Measurements from ENCODE around the gene CENPO.

DNA sequence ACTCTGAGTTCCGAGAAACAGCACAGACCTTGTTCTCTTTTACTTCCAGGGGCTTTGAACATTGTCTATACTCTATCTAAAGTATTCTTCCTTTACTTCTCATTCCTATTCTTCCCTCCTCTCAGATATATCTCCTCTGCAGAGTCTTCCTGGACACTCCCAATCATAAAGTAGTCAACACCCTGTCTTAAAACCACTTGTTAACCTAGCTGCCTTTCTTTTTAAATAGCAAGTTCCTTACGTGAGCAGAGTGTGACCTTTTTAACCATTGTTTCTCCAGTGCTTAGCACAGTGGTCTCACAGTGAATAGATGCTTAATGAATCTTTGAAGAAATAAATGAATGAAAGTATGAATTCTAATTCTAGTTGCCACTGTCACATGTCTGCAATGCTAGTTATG, 47.4 kb upstream of the CENPO start:
- TF ChIP-seq, protein P1, sequence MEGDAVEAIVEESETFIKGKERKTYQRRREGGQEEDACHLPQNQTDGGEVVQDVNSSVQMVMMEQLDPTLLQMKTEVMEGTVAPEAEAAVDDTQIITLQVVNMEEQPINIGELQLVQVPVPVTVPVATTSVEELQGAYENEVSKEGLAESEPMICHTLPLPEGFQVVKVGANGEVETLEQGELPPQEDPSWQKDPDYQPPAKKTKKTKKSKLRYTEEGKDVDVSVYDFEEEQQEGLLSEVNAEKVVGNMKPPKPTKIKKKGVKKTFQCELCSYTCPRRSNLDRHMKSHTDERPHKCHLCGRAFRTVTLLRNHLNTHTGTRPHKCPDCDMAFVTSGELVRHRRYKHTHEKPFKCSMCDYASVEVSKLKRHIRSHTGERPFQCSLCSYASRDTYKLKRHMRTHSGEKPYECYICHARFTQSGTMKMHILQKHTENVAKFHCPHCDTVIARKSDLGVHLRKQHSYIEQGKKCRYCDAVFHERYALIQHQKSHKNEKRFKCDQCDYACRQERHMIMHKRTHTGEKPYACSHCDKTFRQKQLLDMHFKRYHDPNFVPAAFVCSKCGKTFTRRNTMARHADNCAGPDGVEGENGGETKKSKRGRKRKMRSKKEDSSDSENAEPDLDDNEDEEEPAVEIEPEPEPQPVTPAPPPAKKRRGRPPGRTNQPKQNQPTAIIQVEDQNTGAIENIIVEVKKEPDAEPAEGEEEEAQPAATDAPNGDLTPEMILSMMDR (IDR thresholded peaks at IDR 0.05), result no peak
- TF ChIP-seq POLR2AphosphoS5 (IDR thresholded peaks at IDR 0.05) (no peak), POLR2A (IDR thresholded peaks at IDR 0.05) (no peak), EP300 (IDR thresholded peaks at IDR 0.05; ENCODE audit: low read depth) (no peak)

All from transverse colon (tissue), 4 donors.